HepG2 (cell line): Measurements from ENCODE around the gene DDX39B. TPM values are rescaled to one million over a fixed set of nuclear protein-coding genes. Genes with fewer than 3 reads are reported as not detected.

Experiments used
- FOXO1 ChIP-seq: sonication (generic); formaldehyde crosslinking; IDR thresholded peaks from 2 replicates; pipeline ENCODE4 v1.4.0; 2020; ENCODE audit warnings: missing genetic modification reagents
- JDP2 ChIP-seq: sonication (generic); formaldehyde crosslinking; IDR thresholded peaks from 2 replicates; pipeline ENCODE4 v1.8.1; 2022; ENCODE audit warnings: missing genetic modification reagents, borderline replicate concordance
- NFKBIZ ChIP-seq: IDR thresholded peaks from 2 replicates; pipeline ENCODE4 v1.6.1; 2018; ENCODE audit warnings: missing genetic modification reagents, missing compliant biosample characterization
- SATB2 ChIP-seq: sonication (generic); formaldehyde crosslinking; IDR thresholded peaks from 2 replicates; pipeline ENCODE4 v1.5.0; 2020; ENCODE audit warnings: missing genetic modification reagents
- SOX6 ChIP-seq, 2 experiments: fragments of 450-650 bp in 1 of 2; sonication (generic) in 1 of 2; formaldehyde crosslinking in 1 of 2; IDR thresholded peaks; 2 replicates each; pipeline versions ENCODE4 v1.4.0 to v1.6.1; 2017 to 2020; ENCODE audit warnings: antibody characterized with exemption in 1 of 2, mild to moderate bottlenecking in 1 of 2, missing genetic modification reagents in 1 of 2
- SPEN ChIP-seq: sonication (generic); formaldehyde crosslinking; IDR thresholded peaks from 2 replicates; pipeline ENCODE4 v1.5.1; 2020; ENCODE audit warnings: low read depth, mild to moderate bottlenecking, missing genetic modification reagents
- ZKSCAN5 ChIP-seq: sonication (generic); formaldehyde crosslinking; IDR thresholded peaks from 2 replicates; pipeline ENCODE4 v1.5.1; 2020; ENCODE audit warnings: mild to moderate bottlenecking, missing genetic modification reagents
- ZNF383 ChIP-seq: sonication (generic); formaldehyde crosslinking; IDR thresholded peaks from 2 replicates; pipeline ENCODE4 v1.4.0; 2020; ENCODE audit warnings: missing genetic modification reagents, mild to moderate bottlenecking, borderline replicate concordance
- ZNF891 ChIP-seq: sonication (generic); formaldehyde crosslinking; IDR thresholded peaks from 2 replicates; pipeline ENCODE4 v1.5.0; 2020; ENCODE audit warnings: mild to moderate bottlenecking, missing genetic modification reagents
- polyA plus RNA-seq, 8 experiments: library from polyadenylated mRNA; depleted of rRNA in 3 of 8; stranded (reverse) in 7 of 8; unstranded in 1 of 8; fragments of >200 nt; fragmentation: Illumina TruSeq in 4 of 8; extraction: Trizol in 4 of 8; gene quantifications; 2 replicates each; pipeline versions ENCODE4 v1.2.1 to v1.2.3, GENCODE V29; 2011 to 2016; ENCODE audit warnings: low read depth in 4 of 8, missing spikeins in 1 of 8, mixed read lengths in 1 of 8; ENCODE audit not compliant: insufficient read depth in 1 of 8
- total RNA-seq, 5 experiments: library from RNA; depleted of rRNA; stranded (reverse); fragments of >200 nt; fragmentation: Illumina TruSeq; extraction: Trizol; gene quantifications; 2 replicates each; pipeline ENCODE4 v1.2.3, GENCODE V29; 2016; ENCODE audit warnings: low read depth in 1 of 5
- TF ChIP-seq, protein P1 (sequence below): sonication (generic); formaldehyde crosslinking; IDR thresholded peaks from 2 replicates; pipeline ENCODE4 v1.5.0; 2020; ENCODE audit warnings: mild to moderate bottlenecking, missing genetic modification reagents
- TF ChIP-seq, protein P2 (sequence below): sonication (generic); formaldehyde crosslinking; IDR thresholded peaks from 2 replicates; pipeline ENCODE4 v1.4.0; 2020; ENCODE audit warnings: missing genetic modification reagents, borderline replicate concordance
- TF ChIP-seq, protein P3 (sequence below): IDR thresholded peaks from 2 replicates; pipeline ENCODE4 v1.6.1; 2012; ENCODE audit warnings: inconsistent platforms
- TF ChIP-seq, protein P4 (sequence below): sonication (generic); formaldehyde crosslinking; IDR thresholded peaks from 2 replicates; pipeline ENCODE4 v1.8.0; 2022; ENCODE audit warnings: mild to moderate bottlenecking, missing genetic modification reagents
- TF ChIP-seq, protein P5 (sequence below): sonication (generic); formaldehyde crosslinking; IDR thresholded peaks from 2 replicates; pipeline ENCODE4 v1.4.0; 2020; ENCODE audit warnings: missing genetic modification reagents, borderline replicate concordance

DDX39B gene
- total and polyA plus RNA-seq, 2 of the 13 experiments (the other 11 are each of a cell fraction or from before 2014, with no cell fraction given): 570 to 678 TPM

DNA sequence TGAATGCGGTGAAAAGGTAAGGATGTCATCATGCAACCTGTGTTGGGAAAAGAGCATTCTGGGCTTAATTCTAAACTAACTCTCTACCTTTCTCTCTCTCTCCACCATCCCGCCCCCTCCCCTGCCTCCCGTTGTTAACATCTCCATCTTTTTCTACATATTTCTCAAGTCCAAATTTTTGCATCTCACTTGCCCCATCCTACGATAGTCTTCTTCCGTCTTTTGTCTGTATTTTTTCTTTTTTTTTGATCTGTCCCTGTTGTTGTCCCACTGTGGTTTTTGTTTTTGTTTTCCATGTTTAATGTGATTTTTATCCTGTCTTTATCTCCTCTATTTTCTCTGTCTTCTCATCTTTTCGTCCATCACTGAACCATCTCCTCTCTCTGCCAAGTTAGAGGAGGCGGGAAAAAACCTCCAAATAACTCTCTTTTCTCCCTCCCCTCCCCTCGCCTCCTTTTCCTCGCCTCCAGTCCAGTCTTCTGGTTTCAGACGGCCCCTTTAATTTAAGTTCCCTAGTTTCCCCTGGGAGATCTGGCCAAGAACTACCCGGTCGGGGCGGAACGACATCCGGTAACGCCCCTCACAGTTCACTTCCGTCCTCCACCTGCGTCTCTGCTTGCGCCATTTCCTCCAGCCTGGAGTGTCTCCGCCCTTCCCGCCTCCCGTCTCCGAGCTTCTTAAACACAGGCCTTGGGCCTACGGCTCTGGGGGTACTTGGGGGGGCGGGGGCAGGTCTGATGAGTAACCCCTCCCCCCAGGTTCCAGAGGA is 5.3 kb upstream of the DDX39B start, which contains the start of gene NFKBIL1 (continued):
- TF ChIP-seq, protein P1, sequence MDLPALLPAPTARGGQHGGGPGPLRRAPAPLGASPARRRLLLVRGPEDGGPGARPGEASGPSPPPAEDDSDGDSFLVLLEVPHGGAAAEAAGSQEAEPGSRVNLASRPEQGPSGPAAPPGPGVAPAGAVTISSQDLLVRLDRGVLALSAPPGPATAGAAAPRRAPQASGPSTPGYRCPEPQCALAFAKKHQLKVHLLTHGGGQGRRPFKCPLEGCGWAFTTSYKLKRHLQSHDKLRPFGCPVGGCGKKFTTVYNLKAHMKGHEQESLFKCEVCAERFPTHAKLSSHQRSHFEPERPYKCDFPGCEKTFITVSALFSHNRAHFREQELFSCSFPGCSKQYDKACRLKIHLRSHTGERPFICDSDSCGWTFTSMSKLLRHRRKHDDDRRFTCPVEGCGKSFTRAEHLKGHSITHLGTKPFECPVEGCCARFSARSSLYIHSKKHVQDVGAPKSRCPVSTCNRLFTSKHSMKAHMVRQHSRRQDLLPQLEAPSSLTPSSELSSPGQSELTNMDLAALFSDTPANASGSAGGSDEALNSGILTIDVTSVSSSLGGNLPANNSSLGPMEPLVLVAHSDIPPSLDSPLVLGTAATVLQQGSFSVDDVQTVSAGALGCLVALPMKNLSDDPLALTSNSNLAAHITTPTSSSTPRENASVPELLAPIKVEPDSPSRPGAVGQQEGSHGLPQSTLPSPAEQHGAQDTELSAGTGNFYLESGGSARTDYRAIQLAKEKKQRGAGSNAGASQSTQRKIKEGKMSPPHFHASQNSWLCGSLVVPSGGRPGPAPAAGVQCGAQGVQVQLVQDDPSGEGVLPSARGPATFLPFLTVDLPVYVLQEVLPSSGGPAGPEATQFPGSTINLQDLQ (CRISPR knock-in tag): no peak
- no peak for TF ChIP-seq ZNF891
- no peak for TF ChIP-seq JDP2
- TF ChIP-seq, protein P2, sequence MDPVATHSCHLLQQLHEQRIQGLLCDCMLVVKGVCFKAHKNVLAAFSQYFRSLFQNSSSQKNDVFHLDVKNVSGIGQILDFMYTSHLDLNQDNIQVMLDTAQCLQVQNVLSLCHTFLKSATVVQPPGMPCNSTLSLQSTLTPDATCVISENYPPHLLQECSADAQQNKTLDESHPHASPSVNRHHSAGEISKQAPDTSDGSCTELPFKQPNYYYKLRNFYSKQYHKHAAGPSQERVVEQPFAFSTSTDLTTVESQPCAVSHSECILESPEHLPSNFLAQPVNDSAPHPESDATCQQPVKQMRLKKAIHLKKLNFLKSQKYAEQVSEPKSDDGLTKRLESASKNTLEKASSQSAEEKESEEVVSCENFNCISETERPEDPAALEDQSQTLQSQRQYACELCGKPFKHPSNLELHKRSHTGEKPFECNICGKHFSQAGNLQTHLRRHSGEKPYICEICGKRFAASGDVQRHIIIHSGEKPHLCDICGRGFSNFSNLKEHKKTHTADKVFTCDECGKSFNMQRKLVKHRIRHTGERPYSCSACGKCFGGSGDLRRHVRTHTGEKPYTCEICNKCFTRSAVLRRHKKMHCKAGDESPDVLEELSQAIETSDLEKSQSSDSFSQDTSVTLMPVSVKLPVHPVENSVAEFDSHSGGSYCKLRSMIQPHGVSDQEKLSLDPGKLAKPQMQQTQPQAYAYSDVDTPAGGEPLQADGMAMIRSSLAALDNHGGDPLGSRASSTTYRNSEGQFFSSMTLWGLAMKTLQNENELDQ: no peak
- TF ChIP-seq ZNF383 (CRISPR knock-in tag): peak; percentile 71; the same call in 1 of the 2 replicates
- 0 out of 2 replicates have a peak, but pooled peaks have one; percentile 30 for TF ChIP-seq FOXO1 (CRISPR knock-in tag)
- TF ChIP-seq, protein P3, sequence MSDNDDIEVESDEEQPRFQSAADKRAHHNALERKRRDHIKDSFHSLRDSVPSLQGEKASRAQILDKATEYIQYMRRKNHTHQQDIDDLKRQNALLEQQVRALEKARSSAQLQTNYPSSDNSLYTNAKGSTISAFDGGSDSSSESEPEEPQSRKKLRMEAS: peak; percentile 82
- no peak for TF ChIP-seq SATB2 (CRISPR knock-in tag)
- TF ChIP-seq NFKBIZ: peak; percentile 54; the same call in 1 of the 2 replicates
- peak; percentile 99 for TF ChIP-seq SPEN
- TF ChIP-seq, protein P4, sequence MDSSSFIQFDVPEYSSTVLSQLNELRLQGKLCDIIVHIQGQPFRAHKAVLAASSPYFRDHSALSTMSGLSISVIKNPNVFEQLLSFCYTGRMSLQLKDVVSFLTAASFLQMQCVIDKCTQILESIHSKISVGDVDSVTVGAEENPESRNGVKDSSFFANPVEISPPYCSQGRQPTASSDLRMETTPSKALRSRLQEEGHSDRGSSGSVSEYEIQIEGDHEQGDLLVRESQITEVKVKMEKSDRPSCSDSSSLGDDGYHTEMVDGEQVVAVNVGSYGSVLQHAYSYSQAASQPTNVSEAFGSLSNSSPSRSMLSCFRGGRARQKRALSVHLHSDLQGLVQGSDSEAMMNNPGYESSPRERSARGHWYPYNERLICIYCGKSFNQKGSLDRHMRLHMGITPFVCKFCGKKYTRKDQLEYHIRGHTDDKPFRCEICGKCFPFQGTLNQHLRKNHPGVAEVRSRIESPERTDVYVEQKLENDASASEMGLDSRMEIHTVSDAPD (CRISPR knock-in tag): no peak
- TF ChIP-seq SOX6 (IDR thresholded peaks at IDR 0.05): no peak
- TF ChIP-seq SOX6 (CRISPR knock-in tag; IDR thresholded peaks at IDR 0.05): peak; percentile 40
- TF ChIP-seq ZKSCAN5 (CRISPR knock-in tag): peak; percentile 100
- TF ChIP-seq, protein P5, sequence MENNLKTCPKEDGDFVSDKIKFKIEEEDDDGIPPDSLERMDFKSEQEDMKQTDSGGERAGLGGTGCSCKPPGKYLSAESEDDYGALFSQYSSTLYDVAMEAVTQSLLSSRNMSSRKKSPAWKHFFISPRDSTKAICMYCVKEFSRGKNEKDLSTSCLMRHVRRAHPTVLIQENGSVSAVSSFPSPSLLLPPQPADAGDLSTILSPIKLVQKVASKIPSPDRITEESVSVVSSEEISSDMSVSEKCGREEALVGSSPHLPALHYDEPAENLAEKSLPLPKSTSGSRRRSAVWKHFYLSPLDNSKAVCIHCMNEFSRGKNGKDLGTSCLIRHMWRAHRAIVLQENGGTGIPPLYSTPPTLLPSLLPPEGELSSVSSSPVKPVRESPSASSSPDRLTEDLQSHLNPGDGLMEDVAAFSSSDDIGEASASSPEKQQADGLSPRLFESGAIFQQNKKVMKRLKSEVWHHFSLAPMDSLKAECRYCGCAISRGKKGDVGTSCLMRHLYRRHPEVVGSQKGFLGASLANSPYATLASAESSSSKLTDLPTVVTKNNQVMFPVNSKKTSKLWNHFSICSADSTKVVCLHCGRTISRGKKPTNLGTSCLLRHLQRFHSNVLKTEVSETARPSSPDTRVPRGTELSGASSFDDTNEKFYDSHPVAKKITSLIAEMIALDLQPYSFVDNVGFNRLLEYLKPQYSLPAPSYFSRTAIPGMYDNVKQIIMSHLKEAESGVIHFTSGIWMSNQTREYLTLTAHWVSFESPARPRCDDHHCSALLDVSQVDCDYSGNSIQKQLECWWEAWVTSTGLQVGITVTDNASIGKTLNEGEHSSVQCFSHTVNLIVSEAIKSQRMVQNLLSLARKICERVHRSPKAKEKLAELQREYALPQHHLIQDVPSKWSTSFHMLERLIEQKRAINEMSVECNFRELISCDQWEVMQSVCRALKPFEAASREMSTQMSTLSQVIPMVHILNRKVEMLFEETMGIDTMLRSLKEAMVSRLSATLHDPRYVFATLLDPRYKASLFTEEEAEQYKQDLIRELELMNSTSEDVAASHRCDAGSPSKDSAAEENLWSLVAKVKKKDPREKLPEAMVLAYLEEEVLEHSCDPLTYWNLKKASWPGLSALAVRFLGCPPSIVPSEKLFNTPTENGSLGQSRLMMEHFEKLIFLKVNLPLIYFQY (CRISPR knock-in tag): 0 out of 2 replicates have a peak, but pooled peaks have one; percentile 17
